OCI-LY7 (cell line): ENCODE measurements around the gene TMIE. TPM values are rescaled to one million over a fixed set of nuclear protein-coding genes. Genes with fewer than 3 reads are reported as not detected.

ENCODE experiments used
- BruUV-seq: library from RNA; stranded (reverse); fragments of 400-500 nt; replicated peaks from 2 replicates; lab custom pipeline; 2021; lab: Mats Ljungman, UMichigan
- CTCF ChIA-PET: fragments of 300-600 bp; sonication (Branson Sonifier 250); formaldehyde crosslinking; loops from one replicate; lab custom pipeline; 2022; ENCODE audit warnings: antibody characterized with exemption; ENCODE audit not compliant: unreplicated experiment; lab: Charles Lee
- POLR2A ChIA-PET: fragments of 300-600 bp; sonication (Branson Sonifier 250); formaldehyde crosslinking; loops from one replicate; lab custom pipeline; 2022; ENCODE audit warnings: antibody characterized with exemption; lab: Charles Lee
- DNase-seq: peaks from one replicate; pipeline ENCODE4 v3.0.0-alpha.2; 2015; ENCODE audit warnings: low spot score
- H2AFZ ChIP-seq: fragments of 200-600 bp; sonication (generic), shearing (Covaris generic); 2 replicates; pipeline ENCODE4 v1.6.1; 2014; ENCODE audit warnings: mild to moderate bottlenecking, antibody characterized with exemption, low read length, moderate library complexity
- H3K27ac ChIP-seq: fragments of 200-600 bp; sonication (generic); 2 replicates; pipeline ENCODE4 v1.5.1; 2014; ENCODE audit warnings: mixed run types, low read depth, mild to moderate bottlenecking, moderate library complexity, low read length, inconsistent platforms; ENCODE audit not compliant: poor library complexity, severe bottlenecking
- H3K36me3 ChIP-seq: fragments of 200-600 bp; sonication (generic); 2 replicates; pipeline ENCODE4 v1.6.1; 2014; ENCODE audit warnings: mild to moderate bottlenecking, antibody characterized with exemption, low read length, moderate library complexity, mixed read lengths; ENCODE audit not compliant: insufficient read depth
- H3K4me1 ChIP-seq: fragments of 200-600 bp; sonication (generic); 2 replicates; pipeline ENCODE4 v1.5.1; 2014; ENCODE audit warnings: mild to moderate bottlenecking, low read length; ENCODE audit not compliant: insufficient read depth, poor library complexity, severe bottlenecking
- H3K4me2 ChIP-seq: fragments of 200-600 bp; sonication (generic); 2 replicates; pipeline ENCODE4 v1.6.1; 2014; ENCODE audit warnings: mild to moderate bottlenecking, low read length
- H3K4me3 ChIP-seq: fragments of 200-600 bp; sonication (generic); 2 replicates; pipeline ENCODE4 v1.5.1; 2014; ENCODE audit warnings: mild to moderate bottlenecking, low read depth, low read length; ENCODE audit not compliant: poor library complexity, severe bottlenecking
- H3K79me2 ChIP-seq: fragments of 200-600 bp; sonication (generic); 2 replicates; pipeline ENCODE4 v1.6.1; 2016; ENCODE audit warnings: low read depth, mild to moderate bottlenecking, low read length, moderate library complexity, mixed read lengths; ENCODE audit not compliant: insufficient read depth
- H3K9me2 ChIP-seq: fragments of 200-600 bp; sonication (generic); 2 replicates; pipeline ENCODE4 v1.6.1; 2016; ENCODE audit warnings: mild to moderate bottlenecking, low read length, mixed read lengths; ENCODE audit not compliant: insufficient read depth
- H3K9me3 ChIP-seq: fragments of 200-600 bp; sonication (generic); 2 replicates; pipeline ENCODE4 v1.6.1; 2014; ENCODE audit warnings: mild to moderate bottlenecking, mixed run types, low read length, mixed read lengths
- H4K20me1 ChIP-seq: fragments of 200-600 bp; sonication (generic); 2 replicates; pipeline ENCODE4 v1.6.1; 2014; ENCODE audit warnings: mild to moderate bottlenecking, antibody characterized with exemption, low read length, moderate library complexity, mixed read lengths; ENCODE audit not compliant: insufficient read depth
- EZH2phosphoT487 ChIP-seq: fragments of 200-600 bp; sonication (generic); IDR thresholded peaks from 2 replicates; pipeline ENCODE4 v1.6.1; 2018; ENCODE audit warnings: low read depth, borderline replicate concordance, mild to moderate bottlenecking, mixed run types, antibody characterized with exemption, low read length, moderate library complexity, mixed read lengths
- intact Hi-C: fragments of 100-400 bp; cut with micrococcal nuclease; formaldehyde crosslinking; loops from one replicate; pipeline ENCODE4 v1.10.0; 2022; ENCODE audit not compliant: unreplicated experiment
- total RNA-seq, 2 experiments: library from RNA; depleted of rRNA in 1 of 2; stranded (reverse); fragments of >200 nt in 1 of 2; shearing (Covaris generic) in 1 of 2; gene quantifications; 2 replicates each; pipeline ENCODE4 v1.2.3, GENCODE V29; 2014 to 2022
- TF ChIP-seq, protein P1 (sequence below): fragments of 200-600 bp; sonication (generic); conservative IDR thresholded peaks from 2 replicates; pipeline ENCODE4 v1.5.1; 2014; ENCODE audit warnings: mild to moderate bottlenecking, antibody characterized with exemption, low read length, moderate library complexity, mixed read lengths

The TMIE gene
- total RNA-seq, 2 experiments from 2014 or later: not detected

DNA sequence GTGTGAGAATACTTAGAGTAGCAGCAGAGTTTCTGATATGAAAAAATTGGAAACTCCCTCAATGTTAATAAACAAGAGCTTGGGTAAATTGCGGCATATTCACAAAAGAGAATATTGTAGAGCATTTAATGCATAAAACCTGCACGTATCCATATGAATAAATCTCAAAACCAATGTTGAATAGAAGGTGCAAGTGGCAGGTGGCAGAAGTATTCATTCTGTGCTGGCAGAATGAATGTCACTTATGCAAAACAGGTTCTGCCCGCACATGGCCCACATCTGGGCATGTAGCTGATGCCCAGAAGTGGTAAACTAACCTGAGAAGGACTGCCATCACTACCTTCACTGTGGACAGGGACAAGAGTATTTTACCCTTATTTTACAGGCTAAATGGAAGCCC lies 30.6 kb downstream of the TMIE start:
- no peak for TF ChIP-seq EZH2phosphoT487
- TF ChIP-seq, protein P1, sequence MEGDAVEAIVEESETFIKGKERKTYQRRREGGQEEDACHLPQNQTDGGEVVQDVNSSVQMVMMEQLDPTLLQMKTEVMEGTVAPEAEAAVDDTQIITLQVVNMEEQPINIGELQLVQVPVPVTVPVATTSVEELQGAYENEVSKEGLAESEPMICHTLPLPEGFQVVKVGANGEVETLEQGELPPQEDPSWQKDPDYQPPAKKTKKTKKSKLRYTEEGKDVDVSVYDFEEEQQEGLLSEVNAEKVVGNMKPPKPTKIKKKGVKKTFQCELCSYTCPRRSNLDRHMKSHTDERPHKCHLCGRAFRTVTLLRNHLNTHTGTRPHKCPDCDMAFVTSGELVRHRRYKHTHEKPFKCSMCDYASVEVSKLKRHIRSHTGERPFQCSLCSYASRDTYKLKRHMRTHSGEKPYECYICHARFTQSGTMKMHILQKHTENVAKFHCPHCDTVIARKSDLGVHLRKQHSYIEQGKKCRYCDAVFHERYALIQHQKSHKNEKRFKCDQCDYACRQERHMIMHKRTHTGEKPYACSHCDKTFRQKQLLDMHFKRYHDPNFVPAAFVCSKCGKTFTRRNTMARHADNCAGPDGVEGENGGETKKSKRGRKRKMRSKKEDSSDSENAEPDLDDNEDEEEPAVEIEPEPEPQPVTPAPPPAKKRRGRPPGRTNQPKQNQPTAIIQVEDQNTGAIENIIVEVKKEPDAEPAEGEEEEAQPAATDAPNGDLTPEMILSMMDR: no peak
- Histone ChIP-seq H3K79me2 (no peaks in the 10 kb centered on the region), H3K36me3 (no peaks in the 10 kb centered on the region), H3K4me3 (no peak overlapping the region), H3K4me1 (no peaks in the 10 kb centered on the region), H3K27ac (no peak overlapping the region), H3K9me2 (no peaks in the 10 kb centered on the region), H4K20me1 (no peaks in the 10 kb centered on the region), H2AFZ (no peak overlapping the region), H3K9me3 (no peaks in the 10 kb centered on the region), H3K4me2 (no peak overlapping the region)
- CTCF ChIA-PET: no interaction called here
- no peak for DNase-seq
- no TSS peak for BruUV-seq
- intact Hi-C loops: no loop called here
- POLR2A ChIA-PET: no interaction called here

DNA sequence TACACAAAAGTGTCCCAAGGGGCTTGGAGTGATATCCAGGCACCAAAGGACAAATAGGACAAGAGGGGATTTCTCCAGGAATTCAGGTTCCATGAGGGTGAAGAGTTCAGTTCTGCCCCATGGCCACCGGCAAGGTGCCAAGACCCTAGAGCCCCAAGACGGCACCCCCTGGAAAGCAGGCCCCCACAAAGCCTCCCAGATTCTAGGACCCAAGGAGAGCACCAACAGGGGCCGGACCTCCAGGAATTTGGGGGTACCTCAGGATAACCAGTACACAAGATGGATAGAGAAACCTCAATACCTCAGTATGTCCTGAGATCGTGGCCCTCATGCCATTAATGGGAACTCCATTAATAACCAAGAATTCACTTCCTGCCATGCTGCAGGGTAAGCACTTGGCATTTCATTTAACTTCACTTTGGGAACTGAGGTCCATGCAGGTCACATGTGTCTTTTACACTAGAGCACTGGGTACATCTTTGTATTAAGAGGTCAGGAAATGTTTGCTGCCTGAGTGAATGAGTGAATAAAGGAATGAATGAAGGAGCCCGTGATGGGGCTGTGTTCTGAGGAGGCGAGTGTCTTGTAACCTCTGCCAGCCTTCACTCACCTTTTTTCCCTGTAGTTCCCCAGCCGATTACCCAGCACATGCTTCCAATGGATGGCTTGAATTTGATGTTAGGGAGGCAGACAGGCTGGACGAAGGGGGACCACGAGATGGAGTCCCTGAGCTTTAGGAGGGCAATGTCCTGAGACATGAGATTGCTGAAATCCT lies 32.0 kb downstream of the TMIE start:
- BruUV-seq: no TSS peak
- Histone ChIP-seq H3K4me1 (no peaks in the 10 kb centered on the region), H4K20me1 (no peaks in the 10 kb centered on the region), H3K36me3 (no peaks in the 10 kb centered on the region), H3K79me2 (no peaks in the 10 kb centered on the region), H2AFZ (no peak overlapping the region), H3K9me2 (no peaks in the 10 kb centered on the region), H3K4me3 (no peak overlapping the region), H3K4me2 (no peak overlapping the region), H3K27ac (no peak overlapping the region), H3K9me3 (no peaks in the 10 kb centered on the region)
- no peak for TF ChIP-seq EZH2phosphoT487
- TF ChIP-seq, protein P1: no peak
- intact Hi-C loops: no loop called here
- ChIA-PET CTCF (no interaction called here), POLR2A (no interaction called here)
- DNase-seq: no peak

DNA sequence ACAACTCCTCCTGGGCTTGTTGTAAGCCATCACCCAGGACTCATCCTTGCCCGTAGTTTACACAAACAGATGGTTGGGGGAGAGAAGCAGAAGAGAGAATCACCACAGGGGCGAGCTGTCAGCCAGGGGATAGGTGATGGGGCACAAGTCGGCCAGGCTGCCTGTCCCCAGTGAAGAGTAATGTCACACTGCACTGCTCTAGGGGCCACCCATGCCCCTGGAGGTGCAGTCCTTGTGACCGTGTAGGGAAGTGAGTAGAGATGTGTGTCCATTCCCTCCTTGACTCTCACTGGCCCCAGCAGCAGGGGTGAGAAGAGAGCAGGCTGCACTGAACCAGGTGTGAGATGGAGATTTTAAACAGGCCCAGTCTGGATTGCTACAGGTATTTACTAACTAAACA lies 33.6 kb downstream of the TMIE start:
- no peaks in the 10 kb centered on the region for H3K9me2 ChIP-seq
- ChIA-PET POLR2A (interaction anchor here (0.8 kb wide), 1 partner anchor 602 kb away, joined by 3 read pairs; no protein-coding TSS in a partner anchor), CTCF (no interaction called here)
- no peak overlapping the region for H2AFZ ChIP-seq
- intact Hi-C loops: no loop called here
- H3K4me3 ChIP-seq: no peak overlapping the region
- no peaks in the 10 kb centered on the region for H3K36me3 ChIP-seq
- BruUV-seq: no TSS peak
- DNase-seq: no peak
- no peaks in the 10 kb centered on the region for H4K20me1 ChIP-seq
- H3K27ac ChIP-seq: no peak overlapping the region
- TF ChIP-seq, protein P1: no peak
- TF ChIP-seq EZH2phosphoT487: no peak
- no peaks in the 10 kb centered on the region for H3K9me3 ChIP-seq
- no peaks in the 10 kb centered on the region for H3K79me2 ChIP-seq
- no peaks in the 10 kb centered on the region for H3K4me1 ChIP-seq
- H3K4me2 ChIP-seq: no peak overlapping the region
